WTC11 (cell line): ENCODE results near the gene MR1. TPM values are rescaled to one million over a fixed set of nuclear protein-coding genes. Genes with fewer than 3 reads are reported as not detected.

ENCODE experiments used
- ATAC-seq: fragments of 200-7000 bp; cut with Tn5 transposase; 2 replicates; pipeline ENCODE4 v1.10.0; 2021; ENCODE audit warnings: mild to moderate bottlenecking, moderate library complexity
- CTCF ChIA-PET: fragments of 300-600 bp; sonication (Branson Sonifier 250); formaldehyde crosslinking; loops from one replicate; lab custom pipeline; 2021; ENCODE audit warnings: antibody characterized with exemption; lab: Charles Lee
- POLR2A ChIA-PET: fragments of 350-600 bp; sonication (Branson Sonifier 250); formaldehyde crosslinking; loops from one replicate; lab custom pipeline; 2021; ENCODE audit warnings: antibody characterized with exemption; lab: Charles Lee
- DNase-seq: peaks from one replicate; pipeline ENCODE4 v3.0.0; 2021; ENCODE audit warnings: low spot score
- H3K27ac Mint-ChIP-seq: 2 replicates; pipeline ENCODE4 v1.8.0; 2021; ENCODE audit warnings: mixed read lengths
- H3K27me3 Mint-ChIP-seq: 2 replicates; pipeline ENCODE4 v1.8.0; 2021; ENCODE audit warnings: low read depth, mild to moderate bottlenecking, moderate library complexity, mixed read lengths
- H3K36me3 Mint-ChIP-seq: 2 replicates; pipeline ENCODE4 v1.8.0; 2021; ENCODE audit warnings: mixed read lengths
- H3K4me1 Mint-ChIP-seq: 2 replicates; pipeline ENCODE4 v1.8.0; 2022; ENCODE audit warnings: mixed read lengths
- H3K4me3 Mint-ChIP-seq: 2 replicates; pipeline ENCODE4 v1.8.0; 2021; ENCODE audit warnings: mild to moderate bottlenecking, moderate library complexity, mixed read lengths
- H3K9me3 Mint-ChIP-seq: 2 replicates; pipeline ENCODE4 v1.8.0; 2021; ENCODE audit warnings: mixed read lengths
- CREB1 ChIP-seq: sonication (generic); formaldehyde crosslinking; IDR thresholded peaks from 2 replicates; pipeline ENCODE4 v1.8.0; 2023; ENCODE audit warnings: mild to moderate bottlenecking, missing genetic modification reagents
- E2F5 ChIP-seq: sonication (generic); formaldehyde crosslinking; IDR thresholded peaks from 2 replicates; pipeline ENCODE4 v1.8.1; 2022; ENCODE audit warnings: mild to moderate bottlenecking, moderate library complexity, missing genetic modification reagents
- EMX1 ChIP-seq: fragments of 250-450 bp; sonication (Bioruptor Pico); IDR thresholded peaks from 2 replicates; pipeline ENCODE4 v1.8.0; 2021; ENCODE audit warnings: mild to moderate bottlenecking
- FOXJ3 ChIP-seq: sonication (generic); formaldehyde crosslinking; IDR thresholded peaks from 2 replicates; pipeline ENCODE4 v1.9.0; 2021; ENCODE audit warnings: missing genetic modification reagents, mild to moderate bottlenecking, borderline replicate concordance
- HMGXB4 ChIP-seq: sonication (generic); formaldehyde crosslinking; IDR thresholded peaks from 2 replicates; pipeline ENCODE4 v1.8.1; 2023; ENCODE audit warnings: mild to moderate bottlenecking, moderate library complexity, missing genetic modification reagents
- IRF2 ChIP-seq: sonication (generic); formaldehyde crosslinking; IDR thresholded peaks from 2 replicates; pipeline ENCODE4 v1.8.0; 2022; ENCODE audit warnings: low read depth, missing genetic modification reagents, borderline replicate concordance
- MLX ChIP-seq: sonication (generic); formaldehyde crosslinking; IDR thresholded peaks from 2 replicates; pipeline ENCODE4 v1.8.1; 2023; ENCODE audit warnings: mild to moderate bottlenecking, missing genetic modification reagents, moderate library complexity
- MYBL2 ChIP-seq: sonication (generic); formaldehyde crosslinking; IDR thresholded peaks from 2 replicates; pipeline ENCODE4 v1.8.1; 2023; ENCODE audit warnings: mild to moderate bottlenecking, moderate library complexity, missing genetic modification reagents
- PREB ChIP-seq: sonication (generic); formaldehyde crosslinking; IDR thresholded peaks from 2 replicates; pipeline ENCODE4 v1.8.1; 2022; ENCODE audit warnings: mild to moderate bottlenecking, missing genetic modification reagents, moderate library complexity, borderline replicate concordance
- RORB ChIP-seq: fragments of 250-450 bp; sonication (Bioruptor Pico); IDR thresholded peaks from 2 replicates; pipeline ENCODE4 v1.9.0; 2021; ENCODE audit warnings: mild to moderate bottlenecking
- SMAD3 ChIP-seq: sonication (generic); formaldehyde crosslinking; IDR thresholded peaks from 2 replicates; pipeline ENCODE4 v1.8.0; 2022; ENCODE audit warnings: missing genetic modification reagents, mild to moderate bottlenecking, borderline replicate concordance
- SMAD4 ChIP-seq: sonication (generic); formaldehyde crosslinking; IDR thresholded peaks from 2 replicates; pipeline ENCODE4 v1.8.0; 2022; ENCODE audit warnings: mild to moderate bottlenecking, missing genetic modification reagents
- TEAD4 ChIP-seq: sonication (generic); formaldehyde crosslinking; IDR thresholded peaks from 2 replicates; pipeline ENCODE4 v1.8.0; 2022; ENCODE audit warnings: mild to moderate bottlenecking, missing genetic modification reagents
- USF2 ChIP-seq: sonication (generic); formaldehyde crosslinking; IDR thresholded peaks from 2 replicates; pipeline ENCODE4 v1.8.1; 2023; ENCODE audit warnings: mild to moderate bottlenecking, missing genetic modification reagents, moderate library complexity
- ZBTB43 ChIP-seq: sonication (generic); formaldehyde crosslinking; IDR thresholded peaks from 2 replicates; pipeline ENCODE4 v1.8.1; 2023; ENCODE audit warnings: mild to moderate bottlenecking, missing genetic modification reagents
- ZNF263 ChIP-seq: sonication (generic); formaldehyde crosslinking; IDR thresholded peaks from 2 replicates; pipeline ENCODE4 v1.8.1; 2022; ENCODE audit warnings: low read depth, mild to moderate bottlenecking, moderate library complexity, missing genetic modification reagents
- ZNF317 ChIP-seq: sonication (generic); formaldehyde crosslinking; IDR thresholded peaks from 2 replicates; pipeline ENCODE4 v1.8.1; 2023; ENCODE audit warnings: low read depth, mild to moderate bottlenecking, moderate library complexity, missing genetic modification reagents, borderline replicate concordance
- total RNA-seq: library from RNA; stranded (reverse); gene quantifications from 3 replicates; pipeline ENCODE4 v1.2.3, GENCODE V29; 2021

Gene MR1
- total RNA-seq, 1 experiment from 2014 or later = 0.28 TPM

- no peak for TF ChIP-seq ZNF263 (CRISPR knock-in tag)
- no peak for TF ChIP-seq CREB1 (CRISPR knock-in tag)
- no peak for TF ChIP-seq E2F5 (CRISPR knock-in tag)
- no peak for TF ChIP-seq FOXJ3 (CRISPR knock-in tag)
- no peak for TF ChIP-seq MYBL2
- TF ChIP-seq SMAD3 (CRISPR knock-in tag) = no peak
- TF ChIP-seq TEAD4 (CRISPR knock-in tag) = no peak
- TF ChIP-seq RORB (CRISPR knock-in tag) = no peak
- no peak for TF ChIP-seq PREB (CRISPR knock-in tag)
- TF ChIP-seq EMX1 = no peak
- no peak for TF ChIP-seq USF2
- TF ChIP-seq, all 79 proteins: peak for 0
- Mint-ChIP-seq H3K4me3 (peak overlapping the region; percentile 96), H3K27ac (no peak overlapping the region), H3K27me3 (peaks cover 9% of the 10 kb centered on the region), H3K9me3 (no peaks in the 10 kb centered on the region), H3K36me3 (peaks cover 2% of the 10 kb centered on the region; the same call in 1 of the 2 replicates), H3K4me1 (peaks cover 24% of the 10 kb centered on the region)
- no peak for DNase-seq
- ChIA-PET POLR2A (interaction anchor here (0.6 to 1.8 kb wide), 16 partner anchors 10 to 410 kb away, joined by 3 to 10 read pairs (median 6); no protein-coding TSS in a partner anchor), CTCF (interaction anchor here (0.6 to 1.5 kb wide), 6 partner anchors 18 to 1174 kb away, joined by 3 to 6 read pairs (median 4); no protein-coding TSS in a partner anchor)
- no peak for ATAC-seq
These were observed 10.3 kb upstream of the MR1 start for GRCh38 chr1:181023265-181024057.

GRCh38 chr1:181028196-181028595 is 5.6 kb upstream of the MR1 start:
- ATAC-seq (no peak), DNase-seq (no peak)
- Mint-ChIP-seq H3K27ac (no peak overlapping the region), H3K9me3 (no peaks in the 10 kb centered on the region), H3K36me3 (no peaks in the 10 kb centered on the region), H3K4me1 (peaks cover 3% of the 10 kb centered on the region; the same call in 1 of the 2 replicates), H3K4me3 (no peak overlapping the region), H3K27me3 (peaks cover 9% of the 10 kb centered on the region)
- TF ChIP-seq HMGXB4 (no peak), MLX (CRISPR knock-in tag) (no peak), ZBTB43 (CRISPR knock-in tag) (no peak), SMAD4 (no peak), IRF2 (CRISPR knock-in tag) (no peak), ZNF317 (CRISPR knock-in tag) (no peak)
- ChIA-PET POLR2A (no interaction called here), CTCF (interaction anchor here (1.3 kb wide), 1 partner anchor 10 kb away, joined by 4 read pairs; no protein-coding TSS in a partner anchor)
